Psoas muscle (tissue), 8 donors: ENCODE measurements around the gene TNS3. TPM values are rescaled to one million over a fixed set of nuclear protein-coding genes. Genes with fewer than 3 reads are reported as not detected.

Experiments used
- ATAC-seq, 4 donors: fragments of 200-7000 bp; cut with Tn5 transposase; one replicate each; pipeline ENCODE4 v1.9.1; 2020; ENCODE audit warnings: moderate library complexity in 3 of 4, mild to moderate bottlenecking in 2 of 4
- DNase-seq, 2 donors: peaks; one replicate each; pipeline ENCODE4 v3.0.0-alpha.2; 2020
- H3K27ac ChIP-seq: fragments of 200-600 bp; one replicate; pipeline ENCODE4 v1.8.0; 2022
- H3K27me3 ChIP-seq, 3 donors: fragments of 200-600 bp in 1 of 3; one replicate each; pipeline versions ENCODE4 v1.6.1 to v1.8.0; 2013 to 2022; ENCODE audit warnings: low read length in 2 of 3, mild to moderate bottlenecking in 2 of 3, moderate library complexity in 1 of 3; ENCODE audit not compliant: insufficient read depth in 3 of 3
- H3K36me3 ChIP-seq, 2 donors: fragments of 200-600 bp in 1 of 2; one replicate each; pipeline versions ENCODE4 v1.6.1 to v1.8.0; 2013 to 2022; ENCODE audit warnings: low read depth in 1 of 2, mild to moderate bottlenecking in 1 of 2, moderate library complexity in 1 of 2; ENCODE audit not compliant: insufficient read depth in 1 of 2
- H3K4me1 ChIP-seq: fragments of 200-600 bp; one replicate; pipeline ENCODE4 v1.8.0; 2022
- H3K4me3 ChIP-seq: fragments of 200-600 bp; one replicate; pipeline ENCODE4 v1.8.0; 2022; ENCODE audit warnings: mild to moderate bottlenecking
- H3K9me3 ChIP-seq: fragments of 200-600 bp; one replicate; pipeline ENCODE4 v1.8.0; 2022
- CTCF ChIP-seq: fragments of 200-600 bp; IDR thresholded peaks from one replicate; pipeline ENCODE4 v1.8.0; 2022; ENCODE audit warnings: antibody characterized with exemption
- WGBS, 3 donors: extraction: QIAGEN DNeasy Blood & Tissue Kit; methylation state at CpG; one replicate each; pipeline versions ENCODE4 v1.1.6 to v1.1.7; 2013; 5-methylcytosine and 5-hydroxymethylcytosine counted together
- intact Hi-C, 2 donors: fragments of 100-400 bp; cut with DNase I; formaldehyde crosslinking; loops; one replicate each; pipeline versions ENCODE4 v1.11.0 to v1.14.2; 2022
- polyA plus RNA-seq, 3 donors: library from polyadenylated mRNA; stranded (reverse); fragments of 200-250 nt; gene quantifications; one replicate each; pipeline ENCODE4 v1.2.3, GENCODE V29; 2013
- total RNA-seq, 4 donors: library from RNA; stranded (reverse); fragmentation: NEBNext Ultra II Directional in 2 of 4; extraction: Animal tissue kit (Norgen Biotek cat#: 25700) in 2 of 4; gene quantifications; one replicate each; pipeline versions ENCODE4 v1.2.1 to v1.2.4, GENCODE V29; 2021 to 2023
- donor health status: healthy with polysubstance abuse.
- donor health status: DM: no; HTN: no; CAD: no; lungs with moderate emphysema.
- donor health status: Bipolar disorder and iron deficiency.
- donor health status: healthy.
- donor health status: DM: yes; HTN: yes; CAD: no.
- donor health status: DM: no; HTN: no; CAD: no.
- donor health status: DM: no; HTN: no; CAD: no.
- donor health status: DM: yes; HTN: yes; CAD: no.

The TNS3 gene
- total and polyA plus RNA-seq, 7 donors, result 11.5 to 75.3 (median 35.0) TPM

- Histone ChIP-seq H3K27me3 (no peaks in the 10 kb centered on the region), H3K36me3 (peaks cover 0 to 58% of the 10 kb centered on the region in 2 donors), H3K4me1 (peaks cover 8% of the 10 kb centered on the region), H3K9me3 (no peaks in the 10 kb centered on the region), H3K4me3 (no peak overlapping the region), H3K27ac (no peak overlapping the region)
- 27 to 48% (median 35%) methylated on average over 4 of the region's 4 CpGs for WGBS, 3 donors
- no peak for TF ChIP-seq CTCF
- intact Hi-C loops, result no loop called here
- DNase-seq, result no peak
- ATAC-seq, result peak in 1 of 4 donors; percentile 17
These were observed 157.4 kb downstream of the TNS3 start for GRCh38 chr7:47424523-47424922.

- intact Hi-C loops, result no loop called here
- no peak for DNase-seq
- Histone ChIP-seq H3K27me3 (no peaks in the 10 kb centered on the region), H3K36me3 (peaks cover 0 to 60% of the 10 kb centered on the region in 2 donors), H3K4me3 (no peak overlapping the region), H3K4me1 (peaks cover 13% of the 10 kb centered on the region), H3K27ac (no peak overlapping the region), H3K9me3 (no peaks in the 10 kb centered on the region)
- no peak for ATAC-seq
- TF ChIP-seq CTCF, result no peak
- 65 to 97% (median 65%) methylated on average over 3 of the region's 3 CpGs for WGBS, 3 donors
These were observed 158.7 kb downstream of the TNS3 start for GRCh38 chr7:47423196-47423595.

- Histone ChIP-seq H3K27me3 (no peaks in the 10 kb centered on the region), H3K9me3 (no peaks in the 10 kb centered on the region), H3K4me3 (no peak overlapping the region), H3K4me1 (peaks cover 13% of the 10 kb centered on the region), H3K27ac (no peak overlapping the region), H3K36me3 (peaks cover 0 to 60% of the 10 kb centered on the region in 2 donors)
- 26 to 32% (median 28%) methylated on average over 3 of the region's 3 CpGs for WGBS, 3 donors
- intact Hi-C loops, result no loop called here
- DNase-seq (no peak), ATAC-seq (no peak)
- no peak for TF ChIP-seq CTCF
These were observed 159.3 kb downstream of the TNS3 start for GRCh38 chr7:47422611-47423010.

- H3K36me3 ChIP-seq, result peaks cover 0 to 67% of the 10 kb centered on the region in 2 donors
- no peak for ATAC-seq
- no peak for TF ChIP-seq CTCF
- no peaks in the 10 kb centered on the region for H3K27me3 ChIP-seq
- H3K9me3 ChIP-seq, result no peaks in the 10 kb centered on the region
- intact Hi-C loops, result no loop called here
- peaks cover 9% of the 10 kb centered on the region for H3K4me1 ChIP-seq
- DNase-seq, result no peak
- no peak overlapping the region for H3K27ac ChIP-seq
- WGBS, 3 donors, result 90 to 92% (median 91%) methylated on average over 4 of the region's 4 CpGs
- H3K4me3 ChIP-seq, result no peak overlapping the region
These were observed 160.5 kb downstream of the TNS3 start for GRCh38 chr7:47421456-47421855.

- Histone ChIP-seq H3K4me3 (no peak overlapping the region), H3K27me3 (no peaks in the 10 kb centered on the region), H3K36me3 (peaks cover 0 to 68% of the 10 kb centered on the region in 2 donors), H3K4me1 (peaks cover 9% of the 10 kb centered on the region), H3K27ac (no peak overlapping the region), H3K9me3 (no peaks in the 10 kb centered on the region)
- peak in 2 of 4 donors; percentile 51 to 77 for ATAC-seq
- intact Hi-C loops, result no loop called here
- WGBS, 3 donors, result 63 to 71% (median 67%) methylated on average over 11 of the region's 11 CpGs
- TF ChIP-seq CTCF, result no peak
- no peak for DNase-seq
These were observed 161.7 kb downstream of the TNS3 start for GRCh38 chr7:47420122-47420780.
